Mesodermal cell (in vitro differentiated cells): ENCODE results near the gene IREB2. TPM values are rescaled to one million over a fixed set of nuclear protein-coding genes. Genes with fewer than 3 reads are reported as not detected.

Source experiments
- H3K27ac ChIP-seq: 2 replicates; pipeline ENCODE4 v1.7.0; 2013; ENCODE audit warnings: mild to moderate bottlenecking, low read depth, low read length, moderate library complexity; ENCODE audit not compliant: severe bottlenecking
- H3K36me3 ChIP-seq: 2 replicates; pipeline ENCODE4 v1.7.1; 2013; ENCODE audit warnings: mild to moderate bottlenecking, low read length, moderate library complexity; ENCODE audit not compliant: control insufficient read depth, insufficient read depth
- H3K4me1 ChIP-seq: one replicate; pipeline ENCODE4 v1.7.1; 2013; ENCODE audit warnings: mild to moderate bottlenecking, low read length; ENCODE audit not compliant: insufficient read depth, control insufficient read depth, poor library complexity, severe bottlenecking
- H3K4me3 ChIP-seq: 2 replicates; pipeline ENCODE4 v1.7.0; 2013; ENCODE audit warnings: low read length, control low read depth, mild to moderate bottlenecking; ENCODE audit not compliant: insufficient read depth, poor library complexity, severe bottlenecking; ENCODE audit errors: extremely low read depth
- H3K9me3 ChIP-seq: 2 replicates; pipeline ENCODE4 v1.7.1; 2013; ENCODE audit warnings: mild to moderate bottlenecking, low read length, moderate library complexity; ENCODE audit not compliant: control insufficient read depth
- WGBS, 2 experiments: methylation state at CpG; one replicate each; pipeline ENCODE4 v1.1.5; 2013; ENCODE audit warnings: missing lambda C conversion rate in 2 of 2; ENCODE audit not compliant: insufficient coverage in 2 of 2; 5-methylcytosine and 5-hydroxymethylcytosine counted together
- polyA plus RNA-seq, 2 experiments: library from polyadenylated mRNA; stranded (reverse); fragments of 50-300 nt; gene quantifications; one replicate each; pipeline ENCODE4 v1.2.3, GENCODE V29; 2013

The IREB2 gene, protein sequence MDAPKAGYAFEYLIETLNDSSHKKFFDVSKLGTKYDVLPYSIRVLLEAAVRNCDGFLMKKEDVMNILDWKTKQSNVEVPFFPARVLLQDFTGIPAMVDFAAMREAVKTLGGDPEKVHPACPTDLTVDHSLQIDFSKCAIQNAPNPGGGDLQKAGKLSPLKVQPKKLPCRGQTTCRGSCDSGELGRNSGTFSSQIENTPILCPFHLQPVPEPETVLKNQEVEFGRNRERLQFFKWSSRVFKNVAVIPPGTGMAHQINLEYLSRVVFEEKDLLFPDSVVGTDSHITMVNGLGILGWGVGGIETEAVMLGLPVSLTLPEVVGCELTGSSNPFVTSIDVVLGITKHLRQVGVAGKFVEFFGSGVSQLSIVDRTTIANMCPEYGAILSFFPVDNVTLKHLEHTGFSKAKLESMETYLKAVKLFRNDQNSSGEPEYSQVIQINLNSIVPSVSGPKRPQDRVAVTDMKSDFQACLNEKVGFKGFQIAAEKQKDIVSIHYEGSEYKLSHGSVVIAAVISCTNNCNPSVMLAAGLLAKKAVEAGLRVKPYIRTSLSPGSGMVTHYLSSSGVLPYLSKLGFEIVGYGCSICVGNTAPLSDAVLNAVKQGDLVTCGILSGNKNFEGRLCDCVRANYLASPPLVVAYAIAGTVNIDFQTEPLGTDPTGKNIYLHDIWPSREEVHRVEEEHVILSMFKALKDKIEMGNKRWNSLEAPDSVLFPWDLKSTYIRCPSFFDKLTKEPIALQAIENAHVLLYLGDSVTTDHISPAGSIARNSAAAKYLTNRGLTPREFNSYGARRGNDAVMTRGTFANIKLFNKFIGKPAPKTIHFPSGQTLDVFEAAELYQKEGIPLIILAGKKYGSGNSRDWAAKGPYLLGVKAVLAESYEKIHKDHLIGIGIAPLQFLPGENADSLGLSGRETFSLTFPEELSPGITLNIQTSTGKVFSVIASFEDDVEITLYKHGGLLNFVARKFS
- 58.1 TPM for polyA plus RNA-seq (2013, experiment 1 of 2)
- polyA plus RNA-seq (2013, experiment 2 of 2) = 51.7 TPM

GRCh38 chr15:78437762-78438618 is at the start of gene IREB2:
TSS of gene IREB2 (plus strand) at chr15:78438216. CDS start at chr15:78438338, 122 bp downstream.
- 0% methylated on average over 59 to 65 of the region's 78 CpGs for WGBS, 2 experiments
- Histone ChIP-seq H3K4me1 (no peaks in the 10 kb centered on the region), H3K36me3 (peaks cover 24% of the 10 kb centered on the region), H3K9me3 (no peaks in the 10 kb centered on the region), H3K4me3 (peak within 1 kb of the TSS; percentile 92), H3K27ac (peak within 1 kb of the TSS; percentile 96)

GRCh38 chr15:78388865-78389264 is 49.2 kb upstream of the IREB2 start:
- H3K9me3 ChIP-seq = no peaks in the 10 kb centered on the region
- peaks cover 21% of the 10 kb centered on the region for H3K4me1 ChIP-seq
- no peak overlapping the region for H3K4me3 ChIP-seq
- H3K36me3 ChIP-seq = no peaks in the 10 kb centered on the region
- 92 to 94% methylated on average over 8 to 10 of the region's 12 CpGs for WGBS, 2 experiments
- H3K27ac ChIP-seq = peak overlapping the region; percentile 29

DNA sequence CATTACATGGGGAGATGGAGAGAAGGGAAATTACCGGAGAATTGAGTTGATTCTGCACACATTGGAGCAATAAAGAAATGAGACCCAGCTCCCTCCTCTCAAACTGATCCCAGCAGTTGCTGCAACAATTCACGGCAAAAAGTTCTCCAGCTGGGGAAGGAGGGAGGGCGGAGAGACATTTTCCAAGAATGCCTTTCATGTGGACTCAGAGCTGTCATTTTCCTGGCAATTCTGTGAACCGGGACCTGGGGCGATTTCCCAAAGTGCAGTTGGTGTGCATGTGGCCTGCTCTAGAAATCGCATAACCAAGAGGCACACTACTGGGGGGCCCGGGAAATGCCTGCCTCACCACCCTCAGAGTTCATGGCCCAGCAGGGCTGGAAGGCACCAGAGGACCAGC is 48.7 kb upstream of the IREB2 start:
- no peak overlapping the region for H3K4me3 ChIP-seq
- 49 to 59% methylated on average over 4 to 6 of the region's 7 CpGs for WGBS, 2 experiments
- H3K4me1 ChIP-seq = peaks cover 21% of the 10 kb centered on the region
- peak overlapping the region; percentile 29 for H3K27ac ChIP-seq
- H3K36me3 ChIP-seq = no peaks in the 10 kb centered on the region
- no peaks in the 10 kb centered on the region for H3K9me3 ChIP-seq

- Histone ChIP-seq H3K9me3 (no peaks in the 10 kb centered on the region), H3K36me3 (no peaks in the 10 kb centered on the region), H3K4me1 (peaks cover 21% of the 10 kb centered on the region), H3K4me3 (no peak overlapping the region), H3K27ac (peak overlapping the region; percentile 29)
- WGBS, 2 experiments = 80% methylated on average over 1 of the region's 2 CpGs; no CpG with 5 or more reads in 1 of the 2 experiments
Observed at GRCh38 chr15:78389738-78390137, 48.3 kb upstream of the IREB2 start.

GRCh38 chr15:78390242-78390641 is 47.8 kb upstream of the IREB2 start:
- no peak overlapping the region for H3K4me3 ChIP-seq
- H3K9me3 ChIP-seq = no peaks in the 10 kb centered on the region
- H3K4me1 ChIP-seq = peaks cover 26% of the 10 kb centered on the region
- 50 to 100% methylated on average over 1 of the region's 1 CpG for WGBS, 2 experiments
- no peaks in the 10 kb centered on the region for H3K36me3 ChIP-seq
- no peak overlapping the region for H3K27ac ChIP-seq

DNA sequence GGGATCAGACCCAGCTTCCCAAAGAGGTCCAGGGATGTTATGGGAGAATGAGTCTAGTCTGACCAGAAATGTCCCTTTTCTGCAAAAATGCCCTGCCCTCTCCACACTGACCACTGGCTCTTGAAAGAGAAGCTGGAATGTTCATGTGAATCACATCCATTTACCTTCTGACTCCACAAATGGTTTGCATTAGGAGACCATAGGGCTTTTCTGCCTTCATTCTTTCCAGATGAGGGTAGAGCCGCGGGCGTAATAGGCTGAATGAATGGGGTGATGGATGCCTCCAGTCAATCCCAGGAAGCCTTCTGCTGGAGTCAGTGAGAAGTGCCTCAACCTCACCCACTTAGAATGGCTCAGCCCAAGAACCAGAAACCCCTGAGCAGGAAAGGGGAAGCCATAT is 47.2 kb upstream of the IREB2 start:
- H3K9me3 ChIP-seq = no peaks in the 10 kb centered on the region
- no CpG with 5 or more reads among the region's 3 CpGs for WGBS, 2 experiments
- H3K4me3 ChIP-seq = no peak overlapping the region
- H3K36me3 ChIP-seq = no peaks in the 10 kb centered on the region
- H3K27ac ChIP-seq = no peak overlapping the region
- peaks cover 25% of the 10 kb centered on the region for H3K4me1 ChIP-seq

DNA sequence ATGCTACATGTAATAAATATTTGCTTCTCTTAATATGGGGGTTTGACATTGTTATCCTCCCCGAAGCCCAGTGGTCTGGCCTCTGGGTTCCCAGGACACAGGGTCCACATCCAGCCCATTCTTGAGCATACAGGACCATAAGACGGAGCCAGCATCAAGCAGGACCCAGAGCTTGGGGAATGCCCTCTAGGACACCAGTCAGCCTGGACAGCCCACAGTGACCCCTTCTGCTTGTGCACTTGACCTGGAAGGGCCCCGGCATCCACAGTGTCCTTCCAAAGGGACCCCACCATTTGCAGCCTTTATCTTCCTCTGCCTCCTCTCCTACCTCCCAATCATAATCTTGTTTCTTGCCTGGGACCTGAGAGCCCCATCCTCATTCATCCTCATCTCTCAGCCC is 46.2 kb upstream of the IREB2 start:
- Histone ChIP-seq H3K27ac (no peak overlapping the region), H3K36me3 (no peaks in the 10 kb centered on the region), H3K4me3 (no peak overlapping the region), H3K4me1 (peaks cover 19% of the 10 kb centered on the region), H3K9me3 (no peaks in the 10 kb centered on the region)
- 86 to 94% methylated on average over 2 to 3 of the region's 3 CpGs for whole genome bisulfite sequencing, 2 experiments

- no peak overlapping the region for H3K27ac ChIP-seq
- no peaks in the 10 kb centered on the region for H3K9me3 ChIP-seq
- no peaks in the 10 kb centered on the region for H3K36me3 ChIP-seq
- no peak overlapping the region for H3K4me3 ChIP-seq
- 68 to 71% methylated on average over 3 to 4 of the region's 4 CpGs for WGBS, 2 experiments
- H3K4me1 ChIP-seq = peaks cover 15% of the 10 kb centered on the region
Observed at GRCh38 chr15:78392430-78392829, 45.6 kb upstream of the IREB2 start.

DNA sequence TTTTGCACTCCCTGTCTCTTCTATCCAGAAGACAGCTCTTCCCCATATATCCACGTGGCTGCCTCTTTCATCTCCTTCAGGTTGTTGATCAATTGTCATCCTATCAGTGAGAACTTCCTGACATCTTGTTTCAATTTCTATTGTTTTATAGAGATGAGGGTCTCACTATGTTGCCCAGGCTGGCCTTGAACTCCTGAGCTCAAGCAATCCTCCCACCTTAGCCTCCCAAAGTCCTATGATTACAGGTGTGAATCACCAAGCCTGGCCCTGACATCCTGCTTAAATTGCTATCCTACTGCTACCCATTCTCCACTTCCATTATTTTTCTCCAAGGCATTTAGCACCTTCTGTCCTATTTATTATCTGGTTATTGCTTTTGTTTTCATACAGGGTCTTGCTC is 44.9 kb upstream of the IREB2 start:
- Histone ChIP-seq H3K4me1 (peaks cover 15% of the 10 kb centered on the region), H3K4me3 (no peak overlapping the region), H3K27ac (no peak overlapping the region), H3K9me3 (no peaks in the 10 kb centered on the region), H3K36me3 (no peaks in the 10 kb centered on the region)
- 100% methylated on average over 1 of the region's 1 CpG; no CpG with 5 or more reads in 1 of the 2 experiments for WGBS, 2 experiments

DNA sequence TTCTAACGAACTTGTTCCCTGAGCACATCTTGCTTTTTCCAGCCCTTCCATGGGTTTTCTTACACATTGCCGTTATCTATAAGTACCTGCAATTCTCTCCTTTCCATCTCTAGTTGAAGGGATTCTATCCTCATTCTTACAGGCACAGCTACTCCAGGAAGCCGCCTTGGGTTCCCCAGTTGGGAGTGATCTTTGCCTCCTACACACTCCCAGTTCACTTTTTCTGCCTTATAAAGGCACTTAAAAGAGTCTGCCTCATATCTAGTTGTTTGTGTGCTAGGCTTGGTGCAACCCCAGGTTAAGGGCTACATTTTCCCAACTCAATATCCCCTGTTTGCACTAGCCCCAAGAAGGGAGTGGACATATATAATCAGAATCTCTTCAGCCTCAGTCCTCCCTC is 44.0 kb upstream of the IREB2 start:
- no peaks in the 10 kb centered on the region for H3K36me3 ChIP-seq
- H3K4me1 ChIP-seq = peaks cover 12% of the 10 kb centered on the region
- H3K4me3 ChIP-seq = no peak overlapping the region
- H3K27ac ChIP-seq = no peak overlapping the region
- no peaks in the 10 kb centered on the region for H3K9me3 ChIP-seq
- WGBS, 2 experiments = 89% methylated on average over 2 of the region's 3 CpGs; no CpG with 5 or more reads in 1 of the 2 experiments
